Right renal cortex interstitium (tissue), 3 donors: ENCODE data around the gene SEBOX. TPM values are rescaled to one million over a fixed set of nuclear protein-coding genes. Genes with fewer than 3 reads are reported as not detected.

ENCODE experiments used
- DNase-seq, 3 donors: peaks; one replicate each; pipeline ENCODE4 v3.0.0-alpha.2; 2013; ENCODE audit warnings: low read depth in 3 of 3, low spot score in 2 of 3
- polyA plus RNA-seq, 3 donors: library from polyadenylated mRNA; unstranded; fragments of 120-200 nt; gene quantifications; one replicate each; pipeline ENCODE4 v1.2.1, GENCODE V29; 2013; ENCODE audit not compliant: insufficient read length in 3 of 3

The SEBOX gene
- polyA plus RNA-seq, 3 donors, result not detected

GRCh38 chr17:28394337-28395116, 29.5 kb upstream of the SEBOX start:
- no peak for DNase-seq

- DNase-seq, result no peak
Measured at GRCh38 chr17:28392491-28392890, 27.5 kb upstream of the SEBOX start.

GRCh38 chr17:28391401-28391800, 26.4 kb upstream of the SEBOX start:
- DNase-seq, result no peak

- DNase-seq, result no peak
Measured at GRCh38 chr17:28390984-28391383, 26.0 kb upstream of the SEBOX start.

- no peak for DNase-seq
Measured at GRCh38 chr17:28390563-28390962, 25.6 kb upstream of the SEBOX start.

- no peak for DNase-seq
Measured at GRCh38 chr17:28390141-28390540, 25.1 kb upstream of the SEBOX start.

GRCh38 chr17:28388106-28388505, 23.1 kb upstream of the SEBOX start:
- no peak for DNase-seq

GRCh38 chr17:28386391-28386790, 21.4 kb upstream of the SEBOX start:
- no peak for DNase-seq

- no peak for DNase-seq
Measured at GRCh38 chr17:28385406-28385805, 20.4 kb upstream of the SEBOX start.

GRCh38 chr17:28385037-28385400, 20.0 kb upstream of the SEBOX start:
- DNase-seq, result no peak

- DNase-seq, result no peak
Measured at GRCh38 chr17:28384281-28385036, 19.5 kb upstream of the SEBOX start.

GRCh38 chr17:28381141-28381825, 16.3 kb upstream of the SEBOX start:
- DNase-seq, result no peak

- no peak for DNase-seq
Measured at GRCh38 chr17:28379814-28380801, 15.1 kb upstream of the SEBOX start.

- no peak for DNase-seq
Measured at GRCh38 chr17:28372945-28373274, 7.9 kb upstream of the SEBOX start.

GRCh38 chr17:28372203-28372944, 7.4 kb upstream of the SEBOX start:
- DNase-seq, result no peak

GRCh38 chr17:28371245-28372202, 6.5 kb upstream of the SEBOX start, which contains the start of gene SARM1:
SARM1 (plus strand) TSS chr17:28371694; CDS start chr17:28372033, 339 bp downstream.
- peak in 2 of 3 donors; percentile 73 to 79 for DNase-seq

GRCh38 chr17:28370744-28371103, 5.7 kb upstream of the SEBOX start:
- no peak for DNase-seq

- DNase-seq, result no peak
Measured at GRCh38 chr17:28370035-28370743, 5.2 kb upstream of the SEBOX start, which contains the start of gene VTN. VTN (minus strand) TSS chr17:28370307; CDS start chr17:28370203, 104 bp downstream.
